GM12892 (cell line): Measurements from ENCODE around the gene MTERF2.

Experiments
- POLR2A ChIP-seq: IDR thresholded peaks from 2 replicates; pipeline ENCODE4 v1.6.1; 2011; ENCODE audit warnings: low read depth, low read length, control low read depth
- POLR2AphosphoS5 ChIP-seq: IDR thresholded peaks from 2 replicates; pipeline ENCODE4 v1.6.1; 2011; ENCODE audit warnings: low read depth, low read length, control low read depth

DNA sequence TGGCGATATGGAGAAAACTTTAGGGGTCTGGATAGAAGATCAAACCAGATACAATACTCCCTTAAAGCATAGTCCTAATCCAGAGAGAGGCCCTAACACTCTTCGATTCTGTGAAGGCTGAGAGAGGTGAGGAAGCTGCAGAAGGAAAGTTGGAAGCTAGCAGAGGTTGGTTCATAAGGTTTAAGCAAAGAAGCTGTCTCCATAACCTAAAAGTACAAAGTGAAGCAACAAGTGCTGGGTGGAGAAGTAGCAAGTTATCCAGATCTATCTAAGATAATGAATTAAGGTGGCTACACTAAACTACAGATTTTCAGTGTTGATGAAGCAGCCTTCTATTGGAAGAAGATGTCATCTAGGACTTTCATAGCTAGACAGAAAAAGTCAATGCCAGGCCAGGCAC, 24.6 kb upstream of the MTERF2 start:
- TF ChIP-seq POLR2A (no peak), POLR2AphosphoS5 (no peak)
